GM21529 (cell line): Measurements from ENCODE around the gene CES5A.
"Not testable (repeated sequence)": the region's sequence is repeated elsewhere in the genome, so short reads cannot be mapped to it uniquely, and the experiment has no call there.

Source experiments
- ATAC-seq: cut with Tn5 transposase; IDR thresholded peaks from one replicate; pipeline ENCODE4 v1.9.1; 2021; ENCODE audit not compliant: unreplicated experiment

CES5A gene

GRCh38 chr16:55876854-55877253 lies 1.7 kb upstream of the CES5A start:
- no peak for ATAC-seq

DNA sequence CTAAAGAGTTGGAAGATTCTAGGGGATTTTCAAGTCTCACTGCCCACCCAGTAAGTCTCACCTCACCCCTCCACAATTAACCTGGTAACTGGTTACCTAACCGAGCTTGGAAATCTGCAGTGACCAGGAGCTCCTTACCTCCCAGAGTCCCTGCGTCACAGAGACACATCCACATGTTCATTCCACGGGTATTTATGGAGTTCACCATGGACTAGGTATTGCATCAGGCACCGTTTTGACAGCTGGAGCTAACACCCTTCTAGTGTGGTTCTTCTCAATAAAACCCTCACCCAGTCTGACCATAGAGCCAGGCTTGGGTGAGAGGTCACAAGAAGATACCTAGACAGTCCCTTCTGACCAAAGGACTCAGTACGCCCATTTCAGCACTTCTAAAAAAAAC lies 2.1 kb downstream of the CES5A start:
- ATAC-seq, result no peak

DNA sequence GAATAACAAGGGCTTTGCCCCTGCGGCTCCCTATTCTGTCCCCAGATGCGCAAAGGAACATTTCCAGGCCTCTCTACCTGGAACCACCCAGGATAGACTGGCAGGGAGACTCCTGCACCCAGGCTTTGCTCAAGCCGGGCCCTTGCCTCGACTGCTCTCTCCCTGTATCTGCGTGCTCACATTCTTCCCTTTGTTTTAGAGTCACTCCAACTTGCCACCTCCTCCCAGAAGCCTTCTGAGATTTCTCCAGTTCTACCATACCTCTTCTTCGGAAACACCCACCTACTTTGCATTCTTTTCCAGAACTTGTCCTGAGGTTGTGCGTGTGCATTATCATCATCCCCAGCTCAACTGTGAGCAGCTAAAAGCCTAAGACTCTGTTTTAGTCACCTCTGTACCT lies 3.0 kb downstream of the CES5A start:
- ATAC-seq, result no peak

GRCh38 chr16:55871411-55872038 lies 3.6 kb downstream of the CES5A start:
- ATAC-seq, result no peak

DNA sequence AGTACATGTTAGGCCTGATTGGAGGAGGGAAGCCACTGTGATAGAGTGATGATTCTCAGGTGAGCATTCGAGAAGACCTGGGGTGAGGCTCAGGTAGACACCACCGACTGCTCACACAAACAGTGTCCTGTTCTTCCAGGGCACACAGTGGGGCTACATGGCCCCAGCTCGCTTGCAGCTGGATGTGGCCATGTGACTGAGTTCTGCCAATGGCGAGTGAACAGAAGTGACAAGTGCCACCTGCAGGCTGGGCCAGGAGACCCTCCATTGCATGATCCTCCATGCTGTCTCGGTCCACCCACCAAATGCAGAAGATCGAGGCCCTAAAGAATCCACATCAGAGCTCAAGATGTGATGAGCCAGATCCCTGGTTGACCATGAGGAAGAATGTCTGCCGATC lies 6.2 kb downstream of the CES5A start:
- no peak for ATAC-seq

GRCh38 chr16:55868137-55868536 lies 7.0 kb downstream of the CES5A start:
- no peak for ATAC-seq

- no peak for ATAC-seq
Measured at GRCh38 chr16:55861288-55861687, 13.9 kb downstream of the CES5A start.

DNA sequence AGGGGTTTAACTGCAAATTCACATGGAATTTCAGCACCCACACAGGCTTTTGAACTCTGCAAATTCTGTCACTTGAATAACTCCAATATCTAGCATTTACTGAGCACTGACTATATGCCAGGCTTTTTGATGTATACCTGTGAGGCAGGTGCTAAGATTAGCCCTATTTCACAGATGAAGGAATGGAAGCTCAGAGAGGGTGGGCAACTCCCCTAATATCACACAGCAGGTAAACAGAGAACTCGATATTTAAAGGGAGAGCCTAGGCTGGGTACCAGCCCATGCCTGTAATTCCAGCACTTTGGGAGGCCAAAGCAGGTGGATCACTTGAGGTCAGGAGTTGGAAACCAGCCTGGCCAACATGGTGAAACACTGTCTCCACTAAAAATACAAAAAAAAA lies 17.5 kb downstream of the CES5A start:
- not testable (repeated sequence) for ATAC-seq

DNA sequence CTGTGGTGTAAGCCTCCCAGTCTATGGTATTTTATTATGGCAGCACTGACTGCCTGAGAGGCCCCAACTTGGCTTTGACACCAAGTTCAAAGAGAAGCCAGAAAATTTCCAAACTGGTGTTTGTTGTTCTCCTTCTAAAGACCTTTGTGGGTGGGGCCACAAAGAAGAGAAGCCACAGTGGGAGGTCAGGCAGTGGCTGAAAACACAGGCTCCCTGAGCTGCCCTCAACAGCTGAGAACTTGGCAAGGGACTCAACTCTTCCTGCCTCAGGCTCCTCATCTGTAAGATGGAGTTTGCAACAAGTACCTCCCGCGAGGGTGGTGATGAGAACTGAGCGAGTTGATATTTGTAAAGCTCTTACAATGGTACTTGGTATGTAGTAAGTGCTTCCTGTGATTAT lies 18.2 kb downstream of the CES5A start:
- no peak for ATAC-seq

GRCh38 chr16:55853114-55853513 lies 22.1 kb downstream of the CES5A start:
- no peak for ATAC-seq

- no peak for ATAC-seq
Measured at GRCh38 chr16:55849536-55849935, 25.6 kb downstream of the CES5A start.

DNA sequence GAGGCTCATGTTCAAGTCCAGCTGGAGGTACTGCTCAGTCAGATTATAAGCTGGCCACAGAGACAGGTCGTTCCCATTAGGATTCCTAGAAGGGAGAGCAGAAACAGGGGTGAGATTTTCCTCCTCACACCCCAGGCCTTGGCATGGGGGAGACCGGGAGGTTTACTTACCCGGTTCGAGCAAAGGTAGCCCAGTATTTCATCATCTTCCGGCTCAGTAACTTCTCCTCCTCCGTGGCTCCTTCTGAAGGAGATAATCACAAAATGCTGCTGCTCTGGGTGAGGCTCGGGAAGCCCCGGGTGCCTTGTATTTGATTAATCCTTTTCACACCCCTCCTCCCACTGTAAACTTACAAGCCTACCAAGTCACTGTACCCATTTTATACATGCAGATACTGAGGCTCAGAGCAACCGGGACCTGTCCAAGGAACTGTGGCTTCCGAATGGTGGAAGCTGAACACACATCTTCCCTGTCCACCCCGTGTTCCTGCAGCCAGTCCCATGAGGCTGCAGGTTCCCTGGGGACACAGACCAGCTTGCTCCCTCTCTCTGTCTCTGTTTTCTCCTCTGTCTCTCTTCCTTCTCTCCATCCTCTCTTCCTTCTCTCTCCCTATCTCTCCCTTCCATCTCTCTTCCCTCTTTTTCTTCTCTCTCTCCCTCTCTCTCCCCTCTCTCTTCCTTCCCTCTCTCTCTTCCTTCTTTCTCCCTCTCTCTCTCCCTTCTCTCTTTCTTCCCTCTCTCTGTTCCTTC lies 28.4 kb downstream of the CES5A start:
- ATAC-seq, result no peak

- ATAC-seq, result no peak
Measured at GRCh38 chr16:55843105-55843395, 32.1 kb downstream of the CES5A start.

DNA sequence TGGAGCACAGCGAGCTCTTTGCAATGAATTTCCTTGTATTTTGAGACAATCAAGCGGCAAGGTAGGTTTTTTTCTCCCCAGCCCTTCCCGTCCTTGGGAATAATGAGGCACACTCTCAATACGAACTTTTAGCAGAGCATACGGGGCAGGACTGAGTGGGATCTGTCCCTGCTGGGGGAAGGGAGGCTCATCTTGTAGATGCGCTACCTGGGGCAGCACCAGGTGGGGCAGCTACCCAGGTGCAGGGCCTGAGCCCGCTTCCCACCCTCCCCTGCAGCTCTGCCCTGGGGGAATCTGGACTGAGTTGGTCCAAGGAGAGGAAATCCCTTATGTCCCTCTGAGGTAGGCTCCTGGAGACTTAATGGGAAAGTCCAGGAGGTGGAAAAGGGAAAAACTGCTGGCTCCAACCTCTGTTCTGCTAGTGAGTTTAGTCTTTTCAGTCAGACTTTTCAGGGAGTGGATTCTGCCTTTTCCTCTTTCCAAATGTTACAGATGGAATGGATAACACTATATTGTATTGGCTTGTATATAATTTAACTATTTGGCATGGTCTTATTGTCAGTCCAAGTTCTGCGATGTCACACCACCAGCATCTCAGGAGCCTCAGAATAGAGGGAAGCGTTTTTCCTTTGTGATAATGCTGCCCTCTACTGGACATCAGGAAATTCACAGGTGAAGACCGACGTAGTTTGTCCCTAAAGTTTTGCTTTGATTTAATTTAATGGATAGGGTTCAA lies 32.6 kb downstream of the CES5A start:
- no peak for ATAC-seq

GRCh38 chr16:55839115-55839514 lies 36.1 kb downstream of the CES5A start:
- no peak for ATAC-seq

DNA sequence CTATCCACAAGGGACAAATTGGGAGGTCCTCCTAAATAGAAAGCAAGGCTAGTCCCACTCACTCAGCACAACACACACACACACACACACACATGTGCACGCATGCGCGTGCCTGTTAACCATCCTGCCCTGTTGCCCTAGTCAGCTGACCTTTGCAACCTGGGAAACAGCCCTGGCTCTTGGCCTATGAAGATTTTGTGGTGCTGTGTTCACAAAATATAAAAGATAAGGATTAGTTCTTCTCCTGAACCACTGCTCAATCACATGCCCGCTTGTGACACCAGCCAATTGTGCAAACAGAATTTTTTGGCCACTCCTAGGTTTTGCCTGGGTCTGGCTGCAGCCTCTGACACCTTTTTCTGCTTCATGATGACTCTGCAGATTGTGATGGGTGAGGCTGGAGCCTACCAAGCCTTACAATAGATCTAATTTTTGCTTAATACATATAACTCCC lies 39.0 kb downstream of the CES5A start:
- no peak for ATAC-seq

GRCh38 chr16:55835581-55835980 lies 39.6 kb downstream of the CES5A start:
- ATAC-seq, result no peak

- not testable (repeated sequence) for ATAC-seq
Measured at GRCh38 chr16:55835173-55835572, 40.0 kb downstream of the CES5A start.

DNA sequence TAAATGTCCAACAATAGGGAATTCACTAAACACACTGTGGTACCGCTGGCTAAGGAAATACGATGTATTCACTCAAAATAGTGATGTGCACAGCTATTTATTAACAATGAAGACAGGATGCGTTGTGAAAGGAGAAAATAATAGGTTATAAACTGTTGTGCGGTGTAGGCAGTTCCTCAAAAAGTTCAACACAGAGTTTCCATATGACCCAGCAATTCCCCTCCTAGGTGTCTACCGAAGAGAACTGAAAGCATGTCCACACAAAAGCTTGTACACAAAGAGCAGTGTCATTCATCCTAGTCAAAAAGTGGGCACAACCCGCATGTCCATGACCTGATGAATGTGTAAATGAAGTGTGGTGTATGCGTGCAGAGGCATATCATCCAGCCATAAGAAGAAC lies 41.1 kb downstream of the CES5A start:
- peak; percentile 79 for ATAC-seq

- ATAC-seq, result no peak
Measured at GRCh38 chr16:55832773-55833691, 42.1 kb downstream of the CES5A start, which contains the start of gene CES1. Gene CES1, minus strand, starts transcription at chr16:55833096. Its CDS starts 41 bp downstream, at chr16:55833055.

GRCh38 chr16:55832425-55832772 lies 42.8 kb downstream of the CES5A start:
- ATAC-seq, result no peak
